Stimulated activated CD4-positive, alpha-beta T cell treated with anti-CD3 and anti-CD28 coated beads, Interleukin-4, amount 100 ng/mL, for 1 hour (primary cell): ENCODE results near the gene ZMIZ1.
A peak's percentile ranks its signal among the peaks of the same experiment; 100 is the strongest.

Source experiments
- DNase-seq: peaks from one replicate; pipeline ENCODE4 v3.0.0-alpha.2; 2020

Gene ZMIZ1

DNA sequence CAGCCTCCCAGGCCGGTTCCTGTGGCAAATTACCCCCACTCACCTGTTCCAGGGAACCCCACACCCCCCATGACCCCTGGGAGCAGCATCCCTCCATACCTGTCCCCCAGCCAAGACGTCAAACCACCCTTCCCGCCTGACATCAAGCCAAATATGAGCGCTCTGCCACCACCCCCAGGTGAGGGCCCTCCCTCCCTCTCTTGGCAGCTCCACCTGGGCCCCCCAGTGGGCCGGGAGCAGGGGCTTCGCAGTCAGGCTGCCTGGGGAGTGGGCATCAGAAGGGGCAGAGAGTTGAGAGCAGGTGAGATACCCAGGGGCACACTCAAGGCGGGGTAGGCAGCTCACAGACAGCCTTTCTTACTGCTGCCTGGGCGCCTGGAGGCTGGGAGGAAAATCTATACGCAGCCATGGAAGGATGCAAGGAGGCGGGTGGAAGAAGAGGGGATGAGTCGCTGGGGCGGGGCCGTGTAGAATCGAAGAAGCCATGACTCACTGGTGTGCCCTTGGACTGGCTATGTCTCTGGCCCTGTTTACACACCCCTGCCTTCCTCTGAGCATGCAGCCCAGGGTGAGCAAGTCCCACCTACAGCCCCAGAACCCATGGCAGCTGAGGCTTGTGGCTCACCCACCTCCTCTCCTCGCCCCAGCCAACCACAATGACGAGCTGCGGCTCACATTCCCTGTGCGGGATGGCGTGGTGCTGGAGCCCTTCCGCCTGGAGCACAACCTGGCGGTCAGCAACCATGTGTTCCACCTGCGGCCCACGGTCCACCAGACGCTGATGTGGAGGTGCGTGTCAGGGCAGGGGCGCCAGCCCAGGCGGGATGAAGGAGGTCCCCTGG is 229.9 kb downstream of the ZMIZ1 start:
- DNase-seq, result peak; percentile 57

- DNase-seq, result no peak
Measured at GRCh38 chr10:79299397-79300241, 230.9 kb downstream of the ZMIZ1 start.

- no peak for DNase-seq
Measured at GRCh38 chr10:79300711-79301110, 231.9 kb downstream of the ZMIZ1 start.

DNA sequence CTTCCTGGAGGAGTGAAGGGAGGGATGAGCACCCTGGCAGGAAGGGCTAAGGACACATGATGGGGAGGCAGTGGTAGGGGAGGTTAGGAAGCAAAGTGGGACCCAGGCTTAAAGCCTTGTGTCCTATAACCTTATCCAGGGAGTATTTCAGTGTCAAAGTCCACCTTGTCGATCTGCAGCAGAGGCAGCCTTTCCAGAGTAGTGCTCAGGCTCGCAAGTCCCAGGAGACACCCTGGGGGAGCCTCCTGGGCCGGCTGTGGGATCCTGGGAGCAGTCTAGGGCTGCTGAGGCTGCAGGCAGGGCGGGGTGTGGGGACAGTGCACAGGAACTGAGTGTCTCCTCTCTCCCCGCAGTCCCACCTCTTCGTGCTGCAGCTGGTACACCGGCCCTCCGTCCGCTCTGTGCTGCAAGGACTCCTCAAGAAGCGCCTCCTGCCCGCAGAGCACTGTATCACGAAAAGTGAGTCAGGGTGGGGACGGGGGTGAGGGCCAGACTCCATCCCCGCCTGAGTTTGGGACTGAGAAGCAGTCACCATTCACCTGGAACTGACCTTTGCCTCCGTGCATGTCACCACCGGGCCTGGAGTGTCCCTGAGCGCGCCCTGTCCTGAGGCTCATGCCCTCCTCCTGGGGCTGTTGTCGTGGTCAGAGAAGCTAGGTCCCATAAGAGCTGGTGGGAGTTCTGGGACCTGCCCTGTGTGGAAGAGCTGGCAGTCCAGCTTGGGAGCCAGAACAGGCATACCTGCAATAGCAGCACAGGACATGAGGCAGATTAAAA is 233.2 kb downstream of the ZMIZ1 start:
- no peak for DNase-seq

DNA sequence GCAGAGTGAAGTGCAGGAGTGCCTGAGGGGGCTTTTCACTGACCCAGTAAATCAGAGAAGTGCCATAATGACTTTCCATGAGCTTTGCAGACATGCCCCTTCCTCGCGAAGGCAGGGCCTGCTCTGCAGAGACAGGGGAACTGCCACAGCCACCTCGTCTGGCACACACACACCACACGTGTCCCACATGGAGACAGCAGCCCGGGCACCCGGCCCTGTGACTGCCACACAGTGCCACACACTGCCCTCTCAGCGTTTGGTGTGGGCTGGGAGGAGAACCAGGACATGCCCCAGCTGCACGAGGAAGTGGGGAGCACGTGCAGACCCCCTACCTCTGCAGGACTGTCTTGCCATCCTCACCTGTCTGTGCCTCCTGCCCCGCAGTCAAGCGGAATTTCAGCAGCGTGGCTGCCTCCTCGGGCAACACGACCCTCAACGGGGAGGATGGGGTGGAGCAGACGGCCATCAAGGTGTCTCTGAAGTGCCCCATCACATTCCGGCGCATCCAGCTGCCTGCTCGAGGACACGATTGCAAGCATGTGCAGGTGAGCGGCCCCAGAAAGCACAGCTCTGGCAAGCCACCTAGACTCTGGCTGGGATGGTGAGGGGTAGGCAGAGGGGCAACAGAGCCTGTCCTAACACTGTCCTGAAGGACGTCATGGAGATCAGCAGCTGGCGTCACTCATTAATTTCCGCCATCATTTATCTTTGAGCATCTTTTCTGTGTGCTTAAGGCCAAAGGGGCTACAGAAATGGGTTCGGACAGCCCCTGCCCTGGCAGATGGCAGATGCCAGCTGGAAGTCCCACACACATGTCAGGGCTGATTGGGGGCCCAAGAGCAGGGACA is 235.1 kb downstream of the ZMIZ1 start:
- no peak for DNase-seq

GRCh38 chr10:79304479-79305087 is 235.8 kb downstream of the ZMIZ1 start:
- DNase-seq, result no peak

DNA sequence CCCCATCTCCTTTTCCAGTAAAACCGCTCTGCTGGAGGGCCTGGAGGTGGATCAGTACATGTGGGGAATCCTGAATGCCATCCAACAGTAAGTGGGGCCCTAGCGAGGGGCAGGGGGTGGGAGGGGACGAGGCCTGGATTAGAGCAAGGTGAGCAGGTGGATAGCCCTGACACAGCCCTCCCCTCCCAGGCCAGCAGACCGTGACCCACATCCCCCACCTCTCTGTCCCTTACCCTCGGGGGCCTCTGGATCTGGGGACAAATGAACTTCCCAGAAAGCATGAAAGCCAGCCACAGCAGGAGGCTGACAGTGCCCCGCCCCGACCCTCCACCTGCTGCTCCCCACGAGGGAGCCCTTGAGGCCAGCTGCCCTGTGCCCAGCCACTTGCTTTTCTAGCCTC is 236.7 kb downstream of the ZMIZ1 start:
- DNase-seq, result no peak

GRCh38 chr10:79305988-79306387 is 237.2 kb downstream of the ZMIZ1 start:
- DNase-seq, result no peak

DNA sequence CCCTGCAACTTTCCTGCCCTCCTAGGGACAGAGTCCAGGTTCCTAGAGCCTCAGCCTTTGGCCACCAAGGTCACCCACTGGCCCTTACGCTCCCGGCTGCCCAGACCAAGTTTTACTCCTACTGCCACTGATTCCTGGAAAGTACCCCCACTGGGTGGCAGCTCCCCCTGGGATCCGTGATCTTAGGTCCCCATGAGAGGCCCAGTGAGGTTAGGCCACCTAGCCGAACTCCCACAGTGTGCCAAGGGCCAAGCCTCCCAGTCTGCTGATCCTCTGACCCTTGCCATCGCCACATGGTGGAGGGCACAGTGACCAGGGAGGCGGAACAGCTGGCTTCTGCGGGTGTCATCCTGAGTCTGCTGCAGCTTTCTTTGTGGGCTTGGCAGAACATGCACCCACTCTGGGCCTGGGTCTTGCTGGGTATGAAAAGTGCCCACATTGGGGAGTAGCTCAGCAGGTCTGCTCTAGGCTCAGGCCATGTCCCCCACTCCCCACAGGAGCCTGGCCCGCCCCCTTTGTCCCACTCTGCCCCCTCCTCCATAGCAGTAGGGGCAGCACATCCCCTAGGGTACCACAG is 238.0 kb downstream of the ZMIZ1 start:
- DNase-seq, result no peak

GRCh38 chr10:79308016-79308415 is 239.2 kb downstream of the ZMIZ1 start:
- DNase-seq, result no peak

DNA sequence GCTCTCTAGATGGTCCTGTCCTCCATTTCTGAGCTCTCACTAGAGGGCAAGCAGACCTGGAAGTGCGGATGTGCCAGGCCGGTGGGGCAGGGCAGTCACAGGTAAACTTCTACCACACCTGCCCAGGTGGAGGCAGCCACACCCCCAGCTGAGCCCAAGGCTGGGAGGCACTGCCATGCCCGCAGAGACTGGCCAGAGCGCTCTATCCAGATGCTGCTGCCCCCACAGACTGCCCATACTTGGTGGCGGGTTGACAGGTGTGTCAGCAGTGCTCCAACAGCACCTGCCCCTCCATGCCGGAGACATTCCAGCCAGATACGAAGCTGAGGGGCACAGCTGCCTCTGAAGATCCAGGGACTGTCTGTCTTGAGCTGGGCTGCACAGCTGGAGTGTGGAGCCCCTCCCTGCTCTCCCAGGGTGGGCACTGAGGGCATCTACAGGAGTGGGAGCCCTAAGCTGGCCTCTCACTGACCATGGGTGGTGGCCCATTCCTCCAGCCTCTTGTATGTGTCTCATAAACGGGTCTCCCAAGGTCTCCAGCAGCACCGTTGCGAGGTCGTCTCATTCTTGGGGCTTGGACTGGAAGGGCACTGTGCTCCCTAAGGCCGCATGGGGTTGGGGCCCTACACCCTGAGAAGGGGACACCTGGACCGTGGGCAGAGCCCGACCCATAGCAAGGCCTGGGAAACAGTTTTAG is 240.4 kb downstream of the ZMIZ1 start:
- DNase-seq, result no peak

GRCh38 chr10:79310200-79310865 is 241.6 kb downstream of the ZMIZ1 start:
- DNase-seq, result no peak

- DNase-seq, result no peak
Measured at GRCh38 chr10:79310911-79311573, 242.3 kb downstream of the ZMIZ1 start.

DNA sequence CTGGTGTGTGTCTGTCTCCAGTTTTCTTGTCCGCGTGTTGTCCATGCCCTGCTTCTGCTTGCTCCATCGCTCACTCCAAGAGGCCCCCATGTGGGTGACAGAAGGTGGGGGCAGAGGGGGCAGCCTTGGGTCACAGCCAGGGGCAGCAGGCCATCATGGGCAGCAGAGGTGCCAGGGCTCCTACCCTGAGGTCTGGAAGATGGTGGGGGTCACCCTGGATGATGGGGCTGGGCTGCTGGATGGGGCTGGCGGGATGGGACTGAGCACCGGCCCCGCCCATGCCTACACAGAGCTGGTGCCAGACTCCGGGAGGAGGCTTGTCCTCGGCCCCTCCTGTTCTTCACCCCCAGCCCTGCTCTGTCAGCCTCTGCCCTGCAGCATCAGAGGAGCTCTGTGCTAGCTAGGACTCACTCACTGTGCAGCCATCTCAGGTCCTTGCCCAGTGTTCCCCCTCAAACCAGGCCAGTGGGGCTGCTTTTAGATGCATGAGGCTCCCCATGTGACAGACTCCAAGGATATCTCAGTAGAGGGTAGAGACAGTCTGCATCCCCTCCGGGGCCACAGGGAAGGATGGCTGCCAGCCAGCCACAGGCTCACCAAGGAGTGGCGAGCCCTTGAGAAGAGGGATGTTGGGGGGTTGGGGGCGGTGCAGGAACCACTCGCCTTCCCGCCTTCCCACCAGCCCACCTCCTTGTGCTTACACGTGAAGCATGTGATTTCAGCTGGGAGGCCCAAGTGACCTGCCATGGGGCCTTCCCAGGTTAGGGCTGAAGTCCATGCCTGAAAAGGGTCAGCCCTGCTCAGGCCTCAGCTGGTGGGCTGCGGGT is 243.0 kb downstream of the ZMIZ1 start:
- no peak for DNase-seq

DNA sequence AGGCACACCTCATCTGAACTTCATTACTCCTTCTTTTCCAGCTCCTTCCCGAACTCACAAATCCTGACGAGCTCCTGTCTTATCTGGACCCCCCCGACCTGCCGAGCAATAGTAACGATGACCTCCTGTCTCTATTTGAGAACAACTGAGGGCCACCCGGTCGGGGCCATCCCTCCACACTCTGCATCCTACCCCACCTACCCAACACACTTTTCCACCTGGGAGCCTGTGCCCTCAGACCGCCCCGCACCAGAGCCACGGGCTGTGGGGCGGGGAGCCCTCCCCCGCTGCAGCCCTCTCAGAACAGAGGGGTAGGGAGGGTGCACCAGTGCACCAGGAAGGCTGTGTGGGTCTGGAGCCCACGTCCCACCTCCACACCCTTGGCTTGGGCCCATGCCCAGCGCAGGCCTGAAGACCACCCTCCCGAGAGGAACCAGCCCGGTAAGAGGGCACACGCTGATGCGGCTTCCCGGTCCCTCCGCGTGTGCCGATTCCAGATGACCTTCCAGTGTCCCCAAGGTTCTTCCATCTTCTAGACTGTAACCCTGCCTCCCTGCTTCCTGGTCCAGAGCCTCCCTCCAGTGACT is 243.9 kb downstream of the ZMIZ1 start:
- no peak for DNase-seq

GRCh38 chr10:79313320-79313719 is 244.6 kb downstream of the ZMIZ1 start:
- no peak for DNase-seq

- no peak for DNase-seq
Measured at GRCh38 chr10:79313911-79314439, 245.2 kb downstream of the ZMIZ1 start.
